ENCODE measurements around the gene PIK3R5. TPM values are rescaled to one million over a fixed set of nuclear protein-coding genes. Genes with fewer than 3 reads are reported as not detected.
"Not testable (repeated sequence)": the region's sequence is repeated elsewhere in the genome, so short reads cannot be mapped to it uniquely, and the experiment has no call there.

The PIK3R5 gene
- total RNA-seq, 1 experiment from 2014 or later, result not detected

DNA sequence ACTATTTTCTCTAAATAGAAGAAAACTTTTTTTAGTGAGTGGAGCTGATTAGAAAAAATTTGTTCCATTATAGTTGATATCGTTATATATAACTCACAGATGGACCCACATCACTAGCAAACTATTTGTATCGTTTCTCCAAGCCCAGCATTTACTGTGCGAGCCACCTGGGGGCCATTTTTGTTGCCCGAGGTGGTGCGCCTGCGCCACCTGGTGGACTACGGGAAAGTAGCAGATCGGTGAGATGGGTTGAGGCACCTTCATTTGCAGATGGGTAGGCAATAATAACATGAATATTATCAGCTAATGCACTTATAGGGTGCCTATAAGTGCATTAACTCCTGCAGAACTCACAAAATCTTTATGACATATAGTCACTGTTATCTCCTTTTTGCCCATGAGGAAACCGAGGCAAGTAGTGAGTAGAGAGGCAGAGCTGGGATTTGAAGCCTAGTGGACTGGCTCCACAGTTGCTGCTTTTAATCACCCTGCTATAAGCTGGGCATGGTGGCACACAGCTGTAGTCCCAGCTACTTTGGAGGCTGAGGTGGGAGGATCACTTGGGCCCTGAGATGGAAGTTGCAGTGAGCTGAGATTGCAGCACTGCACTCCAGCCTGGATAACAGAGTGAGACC, 32.6 kb upstream of the PIK3R5 start:
- CTCF ChIA-PET, result interaction anchor here (0.6 to 1.1 kb wide), 3 partner anchors 11 to 173 kb away, joined by 3 to 5 read pairs (median 3); no protein-coding TSS in a partner anchor
- intact Hi-C loops (cut with micrococcal nuclease; ENCODE audit: unreplicated experiment), result loop anchor here (10.0 kb wide), 1 partner anchor 297 kb away; no protein-coding TSS in a partner anchor
- H3K27ac Mint-ChIP-seq (ENCODE audit: unreplicated experiment), result no peak overlapping the region
- BruUV-seq (replicated peaks), result no TSS peak
- H3K27me3 Mint-ChIP-seq (ENCODE audit: unreplicated experiment), result peaks cover 31% of the 10 kb centered on the region
- H3K36me3 Mint-ChIP-seq (ENCODE audit: insufficient read depth, unreplicated experiment), result no peaks in the 10 kb centered on the region
- H3K9me3 Mint-ChIP-seq (ENCODE audit: low read depth, unreplicated experiment), result no peaks in the 10 kb centered on the region
- peak; percentile 67 for DNase-seq
- TF ChIP-seq CTCF (IDR thresholded peaks at IDR 0.05; ENCODE audit: unreplicated experiment), result peak; percentile 51
- no peak overlapping the region for H3K4me3 Mint-ChIP-seq (ENCODE audit: low read depth, unreplicated experiment)
- H3K4me1 Mint-ChIP-seq (ENCODE audit: low read depth, unreplicated experiment), result peaks cover 7% of the 10 kb centered on the region

DNA sequence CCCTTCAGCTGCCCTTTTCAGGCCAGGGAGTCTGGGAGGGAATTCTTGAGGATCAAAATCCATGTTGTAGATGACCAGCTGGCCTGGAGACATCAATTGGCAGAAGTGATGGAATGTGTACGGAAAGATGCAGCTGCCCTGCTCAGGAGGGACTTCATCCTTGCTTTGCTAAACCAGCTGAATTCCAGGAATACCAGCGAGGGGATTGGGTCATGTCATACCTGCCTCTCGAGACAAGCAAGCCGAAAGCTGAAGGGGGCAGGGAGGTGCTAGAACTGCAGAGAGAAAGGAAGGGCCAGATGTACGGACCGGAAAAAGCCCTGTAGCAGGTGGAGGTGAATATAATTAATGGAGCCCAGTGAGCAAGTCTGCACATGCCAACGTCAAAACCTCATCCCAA, 30.2 kb upstream of the PIK3R5 start:
- H3K27me3 Mint-ChIP-seq (ENCODE audit: unreplicated experiment), result peaks cover 30% of the 10 kb centered on the region
- no peak for TF ChIP-seq CTCF (IDR thresholded peaks at IDR 0.05; ENCODE audit: unreplicated experiment)
- H3K4me3 Mint-ChIP-seq (ENCODE audit: low read depth, unreplicated experiment), result no peak overlapping the region
- DNase-seq, result no peak
- CTCF ChIA-PET, result interaction anchor here (0.6 kb wide), 1 partner anchor 21 kb away, joined by 3 read pairs; no protein-coding TSS in a partner anchor
- intact Hi-C loops (cut with micrococcal nuclease; ENCODE audit: unreplicated experiment), result loop anchor here (10.0 kb wide), 1 partner anchor 299 kb away; no protein-coding TSS in a partner anchor
- no peaks in the 10 kb centered on the region for H3K36me3 Mint-ChIP-seq (ENCODE audit: insufficient read depth, unreplicated experiment)
- no peaks in the 10 kb centered on the region for H3K9me3 Mint-ChIP-seq (ENCODE audit: low read depth, unreplicated experiment)
- no peaks in the 10 kb centered on the region for H3K4me1 Mint-ChIP-seq (ENCODE audit: low read depth, unreplicated experiment)
- H3K27ac Mint-ChIP-seq (ENCODE audit: unreplicated experiment), result no peak overlapping the region
- BruUV-seq (replicated peaks), result no TSS peak

DNA sequence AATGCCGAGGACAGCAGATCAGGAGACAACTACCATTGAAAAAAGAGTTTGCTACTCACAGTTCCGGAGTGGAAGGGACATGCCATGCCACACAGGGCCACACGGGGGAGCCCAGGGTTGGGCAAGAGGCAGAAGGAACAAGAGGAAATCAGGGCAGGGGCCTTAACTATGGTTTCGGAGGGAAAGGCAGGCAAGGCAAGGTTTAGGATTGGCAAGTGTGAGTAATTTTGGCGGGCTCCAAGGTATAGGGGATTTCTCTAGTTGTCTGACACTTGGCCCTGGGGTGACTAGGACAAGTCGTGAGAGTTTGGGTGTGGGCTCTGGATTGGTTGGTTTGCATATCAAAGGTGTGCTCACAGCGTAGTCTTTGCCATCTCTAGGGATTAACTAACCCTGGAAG, 28.8 kb upstream of the PIK3R5 start:
- TF ChIP-seq CTCF (IDR thresholded peaks at IDR 0.05; ENCODE audit: unreplicated experiment), result peak; percentile 58
- no peaks in the 10 kb centered on the region for H3K9me3 Mint-ChIP-seq (ENCODE audit: low read depth, unreplicated experiment)
- H3K36me3 Mint-ChIP-seq (ENCODE audit: insufficient read depth, unreplicated experiment), result peaks cover 4% of the 10 kb centered on the region
- peaks cover 30% of the 10 kb centered on the region for H3K27me3 Mint-ChIP-seq (ENCODE audit: unreplicated experiment)
- CTCF ChIA-PET, result no interaction called here
- no peak overlapping the region for H3K4me3 Mint-ChIP-seq (ENCODE audit: low read depth, unreplicated experiment)
- no peaks in the 10 kb centered on the region for H3K4me1 Mint-ChIP-seq (ENCODE audit: low read depth, unreplicated experiment)
- no peak overlapping the region for H3K27ac Mint-ChIP-seq (ENCODE audit: unreplicated experiment)
- peak; percentile 78 for DNase-seq
- intact Hi-C loops (cut with micrococcal nuclease; ENCODE audit: unreplicated experiment), result loop anchor here (10.0 kb wide), 1 partner anchor 300 kb away; no protein-coding TSS in a partner anchor
- BruUV-seq (replicated peaks), result no TSS peak

DNA sequence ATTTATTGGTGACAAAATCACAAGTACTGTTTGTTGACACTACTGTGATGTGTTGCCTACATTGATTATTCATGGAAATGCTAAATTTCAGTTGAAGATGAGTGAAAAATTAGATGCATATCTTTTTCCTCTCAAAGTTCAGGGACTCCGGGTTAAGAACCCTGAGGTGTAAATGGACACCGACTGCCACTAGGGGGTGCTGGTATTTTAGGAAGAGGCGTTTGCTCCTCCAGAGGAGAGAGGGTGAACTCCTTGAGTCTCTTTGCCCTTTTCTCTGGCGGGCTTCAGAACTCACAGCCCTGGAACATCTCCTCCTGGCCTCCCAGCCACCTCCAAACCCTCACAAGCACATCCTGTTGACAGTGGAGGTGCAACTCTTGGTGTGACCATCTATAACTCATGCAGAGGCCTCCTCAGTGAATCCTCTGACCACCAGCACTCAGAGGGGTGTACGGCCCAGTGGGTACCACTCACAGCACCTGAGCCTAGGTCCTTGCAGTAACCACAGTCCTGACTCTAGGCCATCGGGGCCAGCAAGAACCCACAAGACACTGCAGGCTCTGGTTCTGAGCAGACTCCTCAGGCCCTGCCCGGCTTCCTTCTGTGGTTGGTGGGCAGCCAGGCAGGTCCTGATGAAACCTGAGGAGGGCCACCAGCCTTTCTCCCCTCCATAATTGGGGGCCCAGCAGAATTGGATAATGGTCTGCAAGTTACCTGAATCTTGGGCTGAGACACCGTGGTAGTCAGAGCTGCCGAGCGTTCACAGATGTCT, 26.2 kb upstream of the PIK3R5 start:
- H3K36me3 Mint-ChIP-seq (ENCODE audit: insufficient read depth, unreplicated experiment), result peaks cover 4% of the 10 kb centered on the region
- H3K27ac Mint-ChIP-seq (ENCODE audit: unreplicated experiment), result no peak overlapping the region
- H3K27me3 Mint-ChIP-seq (ENCODE audit: unreplicated experiment), result peaks cover 30% of the 10 kb centered on the region
- intact Hi-C loops (cut with micrococcal nuclease; ENCODE audit: unreplicated experiment), result loop anchor here (1.0 to 10.0 kb wide), 2 partner anchors 303 to 531 kb away; no protein-coding TSS in a partner anchor
- H3K4me1 Mint-ChIP-seq (ENCODE audit: low read depth, unreplicated experiment), result no peaks in the 10 kb centered on the region
- BruUV-seq (replicated peaks), result no TSS peak
- peak; percentile 71 for DNase-seq
- H3K9me3 Mint-ChIP-seq (ENCODE audit: low read depth, unreplicated experiment), result no peaks in the 10 kb centered on the region
- TF ChIP-seq CTCF (IDR thresholded peaks at IDR 0.05; ENCODE audit: unreplicated experiment), result no peak
- CTCF ChIA-PET, result no interaction called here
- H3K4me3 Mint-ChIP-seq (ENCODE audit: low read depth, unreplicated experiment), result no peak overlapping the region

- DNase-seq; intact Hi-C loops (cut with micrococcal nuclease; ENCODE audit: unreplicated experiment); BruUV-seq (replicated peaks); H3K27ac Mint-ChIP-seq (ENCODE audit: unreplicated experiment); CTCF ChIA-PET; H3K4me1 Mint-ChIP-seq (ENCODE audit: low read depth, unreplicated experiment); H3K4me3 Mint-ChIP-seq (ENCODE audit: low read depth, unreplicated experiment); H3K9me3 Mint-ChIP-seq (ENCODE audit: low read depth, unreplicated experiment); H3K36me3 Mint-ChIP-seq (ENCODE audit: insufficient read depth, unreplicated experiment): not testable (repeated sequence)
- H3K27me3 Mint-ChIP-seq (ENCODE audit: unreplicated experiment), result peaks cover 12% of the 10 kb centered on the region
Observed at GRCh38 chr17:8988263-8988935, 22.9 kb upstream of the PIK3R5 start.

Measured in Calu3 (cell line).